Dermis blood vessel endothelial cell (primary cell): ENCODE measurements around the gene SENP6. TPM values are rescaled to one million over a fixed set of nuclear protein-coding genes. Genes with fewer than 3 reads are reported as not detected.

Experiments used
- DNase-seq: peaks from one replicate; pipeline ENCODE4 v3.0.0; 2010
- total RNA-seq: library from RNA; depleted of rRNA; stranded (reverse); fragments of >200 nt; gene quantifications from 2 replicates; pipeline ENCODE4 v1.2.3, GENCODE V29; 2014

Gene SENP6
- total RNA-seq, 1 donor from 2014 or later, result 76.6 TPM

DNA sequence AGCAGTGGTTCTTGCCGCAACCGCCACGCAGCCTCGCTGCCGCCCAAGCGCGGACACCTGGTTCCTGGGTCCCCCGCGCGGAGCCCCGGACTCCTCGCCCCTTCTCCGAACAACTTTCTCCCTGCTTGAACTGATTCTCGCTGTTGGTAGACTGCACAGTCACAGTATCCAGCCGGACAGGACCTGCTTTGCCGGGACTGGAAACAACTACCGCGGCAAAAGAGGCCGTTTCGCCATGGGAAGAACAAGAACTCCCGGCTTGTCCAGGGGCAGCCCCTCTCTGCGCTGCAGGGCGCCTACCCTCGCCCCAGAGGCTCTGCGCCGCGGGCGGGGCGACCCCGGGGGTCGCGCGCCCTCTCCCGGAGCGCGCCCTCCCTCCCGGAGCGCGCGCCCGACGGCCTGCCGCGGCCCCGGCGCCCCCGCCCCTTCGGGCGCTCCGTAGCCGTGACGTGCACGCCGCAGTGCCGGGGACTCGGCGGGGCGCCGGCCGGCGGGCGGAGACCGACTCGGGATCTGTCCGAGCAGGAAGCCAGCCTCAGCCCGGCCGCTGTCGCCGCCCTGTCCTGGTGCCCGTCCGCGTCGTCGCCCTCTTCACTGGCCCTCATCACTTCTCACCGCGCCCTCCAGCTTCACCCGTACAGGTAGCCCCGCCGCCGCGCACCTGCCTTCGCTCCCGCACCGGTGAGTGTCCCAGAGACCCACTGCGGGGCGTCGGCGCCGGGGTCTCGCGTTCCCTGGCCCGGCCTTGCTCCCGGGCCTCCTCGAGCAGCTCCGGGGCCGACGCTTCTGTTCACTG, 147.3 kb downstream of the SENP6 start, which contains the start of gene MYO6:
MYO6 (plus strand) TSS at position 497 of the 796 bp plus-strand sequence. CDS start 68,309 bp downstream, outside the sequence.
- DNase-seq, result peak; percentile 73

DNA sequence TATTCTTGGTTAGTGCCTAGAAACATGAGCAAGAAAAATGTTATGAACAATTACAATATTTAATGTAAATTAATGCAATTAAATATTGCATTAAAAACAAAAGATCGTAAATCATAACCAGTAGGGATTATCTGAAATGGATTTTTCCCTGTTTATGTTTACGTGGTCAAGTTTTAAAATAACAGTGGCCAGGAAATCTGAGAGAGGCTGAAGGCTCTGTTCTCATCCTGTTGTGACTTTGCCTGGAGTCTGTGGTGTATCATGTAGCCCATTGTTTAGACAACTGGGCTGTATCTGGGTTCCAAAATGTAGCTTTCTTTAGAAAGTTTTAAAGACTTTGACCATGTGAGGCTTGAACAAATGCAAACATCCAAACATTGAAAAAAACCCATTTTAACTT, 149.8 kb downstream of the SENP6 start:
- DNase-seq, result peak; percentile 76

DNA sequence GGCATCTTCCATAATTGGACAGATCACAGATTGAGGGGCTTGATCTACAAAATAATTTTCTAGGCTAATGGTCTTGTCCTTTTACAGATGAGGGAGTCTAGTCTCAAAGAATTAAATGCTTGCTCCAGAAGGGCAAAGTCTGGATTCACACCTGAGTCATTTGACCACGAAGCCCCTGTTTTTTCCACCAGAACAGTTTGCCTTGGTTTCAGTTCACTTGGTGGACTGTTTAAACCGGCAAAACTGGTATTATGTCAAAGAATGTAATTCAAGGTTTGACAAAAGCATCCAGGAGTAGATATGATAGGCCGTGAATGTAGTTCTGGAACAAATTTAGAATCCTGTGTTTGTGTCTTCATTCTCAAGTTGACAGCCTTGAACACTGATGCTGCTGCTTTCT, 150.7 kb downstream of the SENP6 start:
- DNase-seq, result no peak

- DNase-seq, result no peak
Measured at GRCh38 chr6:75755704-75756103, 154.0 kb downstream of the SENP6 start.

GRCh38 chr6:75757295-75757694, 155.6 kb downstream of the SENP6 start:
- no peak for DNase-seq

- DNase-seq, result no peak
Measured at GRCh38 chr6:75758061-75758460, 156.4 kb downstream of the SENP6 start.

DNA sequence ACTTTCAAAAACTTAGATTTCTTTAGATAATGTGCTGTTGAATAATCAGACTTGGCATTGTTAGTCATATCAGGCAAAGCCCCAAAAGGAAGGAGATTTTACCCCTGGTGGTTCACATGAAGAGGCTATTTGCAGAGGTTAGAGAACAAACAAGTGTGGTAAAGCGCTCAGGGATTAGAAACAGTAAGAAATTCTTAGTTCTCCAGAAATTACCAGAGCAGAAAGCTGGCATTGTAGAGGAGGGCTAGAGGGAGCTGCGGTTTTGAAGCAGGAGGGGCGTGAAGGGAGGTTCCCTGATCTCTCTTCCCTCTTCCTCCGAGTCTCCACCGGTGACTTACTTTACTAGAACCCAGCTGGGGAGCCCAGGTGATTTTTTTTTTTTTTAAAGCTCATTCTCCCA, 157.5 kb downstream of the SENP6 start:
- DNase-seq, result no peak

DNA sequence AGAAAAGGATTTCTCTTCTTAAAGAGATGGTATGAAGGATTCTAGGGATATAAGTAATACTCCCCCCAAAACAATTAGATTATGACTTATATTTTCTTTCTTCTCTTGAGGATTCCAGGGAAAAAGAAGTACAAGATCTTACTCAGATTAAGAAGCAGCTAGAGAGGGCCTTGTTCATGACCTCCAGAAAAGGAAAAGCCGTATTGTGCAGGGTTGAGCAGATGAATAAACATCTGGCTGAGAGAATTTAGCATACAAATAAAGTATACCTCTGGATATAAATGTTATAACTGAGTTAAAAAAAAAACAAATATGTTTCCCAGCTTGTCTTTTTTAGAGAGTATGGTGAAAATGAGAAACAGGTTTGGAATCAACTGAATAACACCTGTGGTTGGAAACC, 158.6 kb downstream of the SENP6 start:
- DNase-seq, result no peak

GRCh38 chr6:75761489-75761888, 159.8 kb downstream of the SENP6 start:
- no peak for DNase-seq

DNA sequence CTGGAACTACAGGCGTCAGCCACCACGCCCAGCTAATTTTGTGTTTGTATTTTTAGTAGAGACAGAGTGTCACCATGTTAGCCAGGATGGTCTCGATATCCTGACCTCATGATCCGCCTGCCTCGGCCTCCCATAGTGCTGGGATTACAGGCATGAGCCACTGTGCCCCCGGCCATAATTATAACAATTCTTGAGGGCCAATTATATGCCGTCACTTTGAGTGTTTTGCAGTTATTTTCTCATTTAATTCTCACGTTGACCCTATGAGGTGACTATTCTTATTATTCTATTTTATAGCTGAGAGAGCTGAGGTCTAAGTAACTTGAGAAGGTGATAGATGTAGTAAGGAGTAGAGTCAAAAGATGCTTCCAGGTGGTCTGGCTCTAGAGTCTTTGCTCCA, 160.4 kb downstream of the SENP6 start:
- DNase-seq, result no peak

GRCh38 chr6:75766387-75766786, 164.7 kb downstream of the SENP6 start:
- DNase-seq, result no peak

Other genes starting within 250 kb of the SENP6 start
- 11.3 and 21.1 TPM in 2 replicates for gene FILIP1, start 108.1 kb upstream of the SENP6 start, total RNA-seq
- gene MYO6, start 147.4 kb downstream of the SENP6 start, total RNA-seq, result 34.4 and 67.2 TPM in 2 replicates